ENCODE measurements around the gene GDF7. TPM values are rescaled to one million over a fixed set of nuclear protein-coding genes. Genes with fewer than 3 reads are reported as not detected.

Gene GDF7
- total RNA-seq, 1 donor from 2014 or later = 3.0 TPM

DNA sequence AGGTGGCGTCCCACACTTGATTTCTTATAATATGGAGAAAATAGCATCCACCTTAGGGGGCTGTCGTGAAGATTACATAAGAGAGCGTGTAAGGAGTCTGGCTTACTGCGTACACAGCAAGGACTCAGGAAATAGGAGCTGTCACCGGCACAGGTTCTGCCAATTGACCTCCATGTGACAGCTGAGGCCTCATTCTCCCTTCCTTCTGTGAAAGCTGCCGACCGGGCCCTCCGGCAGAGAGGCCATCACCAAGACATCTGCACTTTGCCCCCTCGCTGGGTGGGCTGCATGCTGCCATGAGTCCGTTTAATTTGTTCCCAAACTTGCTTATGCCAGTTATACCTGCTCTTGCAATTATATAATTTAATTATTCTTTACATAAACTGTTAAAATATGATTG lies 43.7 kb upstream of the GDF7 start:
- peaks cover 7% of the 10 kb centered on the region for H3K36me3 Mint-ChIP-seq
- DNase-seq (ENCODE audit: low spot score in 2 of 2, unreplicated experiment in 2 of 2) = no peak
- no peak overlapping the region for H3K27ac Mint-ChIP-seq
- no peaks in the 10 kb centered on the region for H3K9me3 Mint-ChIP-seq
- H3K27me3 Mint-ChIP-seq (ENCODE audit: low read depth) = no peaks in the 10 kb centered on the region
- peaks cover 1% of the 10 kb centered on the region for H3K4me1 Mint-ChIP-seq
- H3K4me3 Mint-ChIP-seq = no peak overlapping the region
- TF ChIP-seq, protein P1, sequence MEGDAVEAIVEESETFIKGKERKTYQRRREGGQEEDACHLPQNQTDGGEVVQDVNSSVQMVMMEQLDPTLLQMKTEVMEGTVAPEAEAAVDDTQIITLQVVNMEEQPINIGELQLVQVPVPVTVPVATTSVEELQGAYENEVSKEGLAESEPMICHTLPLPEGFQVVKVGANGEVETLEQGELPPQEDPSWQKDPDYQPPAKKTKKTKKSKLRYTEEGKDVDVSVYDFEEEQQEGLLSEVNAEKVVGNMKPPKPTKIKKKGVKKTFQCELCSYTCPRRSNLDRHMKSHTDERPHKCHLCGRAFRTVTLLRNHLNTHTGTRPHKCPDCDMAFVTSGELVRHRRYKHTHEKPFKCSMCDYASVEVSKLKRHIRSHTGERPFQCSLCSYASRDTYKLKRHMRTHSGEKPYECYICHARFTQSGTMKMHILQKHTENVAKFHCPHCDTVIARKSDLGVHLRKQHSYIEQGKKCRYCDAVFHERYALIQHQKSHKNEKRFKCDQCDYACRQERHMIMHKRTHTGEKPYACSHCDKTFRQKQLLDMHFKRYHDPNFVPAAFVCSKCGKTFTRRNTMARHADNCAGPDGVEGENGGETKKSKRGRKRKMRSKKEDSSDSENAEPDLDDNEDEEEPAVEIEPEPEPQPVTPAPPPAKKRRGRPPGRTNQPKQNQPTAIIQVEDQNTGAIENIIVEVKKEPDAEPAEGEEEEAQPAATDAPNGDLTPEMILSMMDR (IDR thresholded peaks at IDR 0.05; ENCODE audit: unreplicated experiment) = no peak

DNA sequence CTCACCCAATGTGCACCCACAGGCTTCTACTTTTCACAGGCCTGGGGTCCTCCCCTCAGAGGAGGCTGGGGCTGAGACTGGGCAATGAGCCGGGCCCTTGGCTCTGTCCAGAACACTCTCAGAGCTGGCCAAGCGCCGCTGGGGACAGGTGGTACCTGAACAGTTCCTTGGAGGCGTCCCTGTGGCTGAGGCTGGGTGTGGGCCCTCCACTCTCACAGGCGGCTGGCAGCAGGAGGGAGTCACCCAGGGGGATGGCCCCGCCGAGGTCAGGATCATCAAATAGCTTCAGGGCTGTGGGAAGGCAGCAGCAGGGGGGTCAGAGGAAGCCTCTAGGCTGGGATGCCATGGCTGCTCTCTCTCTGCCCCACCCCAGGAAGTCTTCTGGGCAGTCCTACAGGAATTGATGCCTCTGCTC lies 43.2 kb upstream of the GDF7 start:
- Mint-ChIP-seq H3K9me3 (no peaks in the 10 kb centered on the region), H3K27me3 (ENCODE audit: low read depth) (no peaks in the 10 kb centered on the region), H3K4me1 (no peaks in the 10 kb centered on the region), H3K4me3 (no peak overlapping the region), H3K27ac (no peak overlapping the region), H3K36me3 (peaks cover 7% of the 10 kb centered on the region)
- no peak for DNase-seq (ENCODE audit: low spot score in 2 of 2, unreplicated experiment in 2 of 2)
- TF ChIP-seq, protein P1 (IDR thresholded peaks at IDR 0.05; ENCODE audit: unreplicated experiment) = no peak

DNA sequence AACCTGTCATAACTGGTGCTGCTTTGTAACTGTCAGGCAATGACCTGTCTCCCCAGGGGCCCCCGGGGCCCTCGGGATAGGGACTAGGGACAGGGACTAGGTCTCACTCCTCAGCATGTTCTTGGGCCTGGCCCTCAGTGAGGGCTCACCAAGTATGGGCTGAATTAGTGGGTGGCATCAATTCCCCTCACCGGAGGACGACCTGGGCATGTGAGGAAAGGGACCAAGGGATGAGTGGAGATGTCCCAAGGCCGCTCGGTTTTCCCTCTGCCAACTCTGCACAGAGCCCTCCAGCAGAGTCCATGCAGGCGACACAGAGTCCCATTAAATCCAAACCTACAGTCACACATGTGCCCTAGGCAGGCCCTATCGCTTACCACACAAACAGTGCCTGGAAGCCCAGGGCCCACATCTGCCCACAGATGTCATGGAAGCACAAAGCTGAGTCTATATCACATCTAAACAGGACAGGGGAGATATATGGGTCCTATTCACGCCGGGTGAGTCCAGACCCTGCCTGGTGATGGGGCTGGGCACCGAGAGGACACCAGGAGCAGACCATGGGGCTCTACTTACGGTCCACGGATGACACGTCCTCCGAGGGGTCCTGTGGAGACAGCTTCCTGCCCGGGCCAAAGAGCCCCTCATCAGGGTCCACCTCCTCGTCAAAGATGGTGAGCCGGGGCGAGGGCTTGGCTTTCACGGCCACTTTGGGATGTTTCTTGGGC lies 42.6 kb upstream of the GDF7 start:
- Mint-ChIP-seq H3K27ac (no peak overlapping the region), H3K4me1 (no peaks in the 10 kb centered on the region), H3K36me3 (peaks cover 7% of the 10 kb centered on the region), H3K4me3 (no peak overlapping the region), H3K9me3 (no peaks in the 10 kb centered on the region), H3K27me3 (ENCODE audit: low read depth) (no peaks in the 10 kb centered on the region)
- TF ChIP-seq, protein P1 (IDR thresholded peaks at IDR 0.05; ENCODE audit: unreplicated experiment) = no peak
- no peak for DNase-seq (ENCODE audit: low spot score in 2 of 2, unreplicated experiment in 2 of 2)

DNA sequence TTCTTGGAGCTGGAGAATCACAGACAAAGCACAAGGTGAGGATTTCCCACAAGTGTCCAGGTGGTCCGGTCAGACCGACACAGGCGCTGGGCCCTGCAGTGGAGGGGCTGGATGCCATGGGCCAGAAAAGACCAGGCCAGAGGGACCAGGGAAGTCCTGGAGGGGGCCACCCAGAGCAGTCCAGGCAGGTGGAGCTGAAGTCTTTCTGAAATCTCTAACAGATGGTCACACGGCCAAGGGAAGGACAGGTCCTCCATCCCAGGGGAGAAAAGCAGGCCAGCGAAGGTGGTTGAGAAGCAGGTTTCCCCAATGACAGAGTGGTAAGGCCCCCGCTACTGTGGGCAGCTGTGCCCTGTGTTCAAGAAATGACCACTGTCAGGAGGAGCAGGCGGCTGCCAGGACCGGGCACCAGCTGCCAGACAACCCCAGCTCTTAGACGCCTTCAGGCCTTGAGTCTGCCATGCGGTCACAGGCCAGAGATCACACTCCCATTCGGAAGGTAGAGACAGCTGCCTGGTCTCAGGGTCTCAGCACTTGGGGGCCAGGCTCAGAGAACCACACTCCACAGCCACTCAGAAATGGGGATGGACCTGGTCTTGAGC lies 42.0 kb upstream of the GDF7 start:
- no peaks in the 10 kb centered on the region for H3K4me1 Mint-ChIP-seq
- no peaks in the 10 kb centered on the region for H3K9me3 Mint-ChIP-seq
- TF ChIP-seq, protein P1 (IDR thresholded peaks at IDR 0.05; ENCODE audit: unreplicated experiment) = no peak
- no peaks in the 10 kb centered on the region for H3K27me3 Mint-ChIP-seq (ENCODE audit: low read depth)
- no peak for DNase-seq (ENCODE audit: low spot score in 2 of 2, unreplicated experiment in 2 of 2)
- H3K36me3 Mint-ChIP-seq = peaks cover 7% of the 10 kb centered on the region
- no peak overlapping the region for H3K27ac Mint-ChIP-seq
- H3K4me3 Mint-ChIP-seq = no peak overlapping the region

DNA sequence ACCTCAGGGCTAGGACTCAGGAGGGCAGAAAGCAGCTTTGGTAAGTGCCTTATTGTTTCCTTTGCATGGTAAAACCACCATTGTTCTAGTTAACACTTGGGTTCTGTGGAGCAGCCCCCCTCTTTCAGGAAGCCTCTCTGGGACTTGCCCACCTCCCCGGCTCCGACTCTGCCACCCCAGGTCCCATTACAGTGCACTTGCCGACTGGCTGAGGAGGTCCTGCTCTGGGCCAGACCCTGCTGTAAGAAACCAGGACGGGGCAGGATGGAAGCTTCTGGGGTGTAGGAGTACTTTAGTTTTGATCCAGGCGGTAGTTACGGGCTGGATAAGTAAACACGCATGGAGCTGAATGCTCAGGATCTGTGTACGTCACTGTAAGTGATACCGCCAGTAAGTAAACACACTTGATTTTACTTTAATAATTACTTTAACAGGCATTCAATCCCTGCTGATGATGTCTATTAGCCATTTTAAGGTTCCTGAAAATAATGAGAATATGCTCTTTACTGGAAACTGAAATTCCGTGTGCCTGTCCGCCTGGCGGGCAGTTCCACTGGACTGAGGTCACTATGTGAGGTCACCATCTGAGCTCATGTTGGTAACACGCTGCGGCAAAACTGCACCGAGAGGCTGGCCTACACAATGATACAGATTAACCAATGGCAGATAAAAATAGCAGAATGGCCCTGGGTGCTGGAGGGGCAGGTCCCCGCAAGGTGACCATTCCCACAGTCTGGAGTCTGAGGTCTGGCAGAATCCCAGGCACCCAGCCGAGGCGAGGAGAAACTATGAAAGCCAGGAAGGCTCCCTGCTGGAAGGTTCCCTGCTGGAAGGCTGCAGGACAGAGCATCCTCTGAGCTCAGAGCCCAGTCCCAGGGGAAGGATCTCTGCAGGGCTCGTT lies 41.2 kb upstream of the GDF7 start:
- no peak for DNase-seq (ENCODE audit: low spot score in 2 of 2, unreplicated experiment in 2 of 2)
- no peak overlapping the region for H3K27ac Mint-ChIP-seq
- no peaks in the 10 kb centered on the region for H3K9me3 Mint-ChIP-seq
- no peak overlapping the region for H3K4me3 Mint-ChIP-seq
- TF ChIP-seq, protein P1 (IDR thresholded peaks at IDR 0.05; ENCODE audit: unreplicated experiment) = no peak
- H3K4me1 Mint-ChIP-seq = no peaks in the 10 kb centered on the region
- H3K27me3 Mint-ChIP-seq (ENCODE audit: low read depth) = no peaks in the 10 kb centered on the region
- peaks cover 1% of the 10 kb centered on the region for H3K36me3 Mint-ChIP-seq
